C4-2B (cell line): ENCODE measurements around the gene C10orf95.

Experiments
- H3K27ac ChIP-seq: fragments of 450-650 bp; 2 replicates; pipeline ENCODE4 v1.5.1; 2017
- CTCF ChIP-seq: fragments of 450-650 bp; conservative IDR thresholded peaks from 2 replicates; pipeline ENCODE4 v1.5.1; 2017; ENCODE audit warnings: mild to moderate bottlenecking
- ZFX ChIP-seq: fragments of 450-650 bp; IDR thresholded peaks from 2 replicates; pipeline ENCODE4 v1.6.1; 2017

The C10orf95 gene

GRCh38 chr10:102401342-102401654 is 50.0 kb downstream of the C10orf95 start:
- H3K27ac ChIP-seq: no peak overlapping the region
- no peak for TF ChIP-seq ZFX
- TF ChIP-seq CTCF: no peak

GRCh38 chr10:102400598-102401341 is 50.6 kb downstream of the C10orf95 start:
- no peak overlapping the region for H3K27ac ChIP-seq
- TF ChIP-seq CTCF: no peak
- no peak for TF ChIP-seq ZFX

- H3K27ac ChIP-seq: peak overlapping the region; percentile 69
- TF ChIP-seq CTCF (no peak), ZFX (no peak)
Measured at GRCh38 chr10:102400076-102400475, 51.3 kb downstream of the C10orf95 start.
